ENCODE results near the gene BAIAP3. TPM values are rescaled to one million over a fixed set of nuclear protein-coding genes. Genes with fewer than 3 reads are reported as not detected.

Gene BAIAP3
- total RNA-seq, 1 experiment from 2014 or later, result 6.8 TPM

- Mint-ChIP-seq H3K9me3 (no peaks in the 10 kb centered on the region), H3K4me3 (no peak overlapping the region), H3K4me1 (no peaks in the 10 kb centered on the region), H3K36me3 (ENCODE audit: insufficient read depth in 1 of 3, low read depth in 3 of 3) (peaks cover 4 to 14% (median 12%) of the 10 kb centered on the region in 3 experiments; a peak in 5 of 7 replicates), H3K27me3 (ENCODE audit: low read depth) (no peaks in the 10 kb centered on the region), H3K27ac (no peak overlapping the region; a peak in 1 of 7 replicates)
- H3K18ac ChIP-seq (ENCODE audit: insufficient read length, low read depth, low read length), result no peak overlapping the region
- no peak overlapping the region for H2BK15ac ChIP-seq (ENCODE audit: low read depth, low read length)
- H4K8ac ChIP-seq (replicated peaks; ENCODE audit: insufficient read length, low read depth, low read length), result no peak overlapping the region
- H4K20me1 ChIP-seq (ENCODE audit: control insufficient read depth, insufficient read depth, insufficient read length), result no peaks in the 10 kb centered on the region
- no peak overlapping the region for H4K5ac ChIP-seq (ENCODE audit: insufficient read length, low read depth, low read length)
- no peak overlapping the region for H2BK5ac ChIP-seq (ENCODE audit: insufficient read length, low read length)
- no peaks in the 10 kb centered on the region for H3K9me3 ChIP-seq (ENCODE audit: control insufficient read depth, low read depth, low read length)
- no peak overlapping the region for H2AFZ ChIP-seq (ENCODE audit: low read length)
- no peak for DNase-seq
- H3K27ac ChIP-seq (ENCODE audit: insufficient read length, low read depth, low read length), result no peak overlapping the region
- H3K4me2 ChIP-seq (ENCODE audit: insufficient read depth, insufficient read length, low read length), result no peak overlapping the region
- H3K56ac ChIP-seq (ENCODE audit: insufficient read length, low read depth, low read length), result no peak overlapping the region
- H3K79me2 ChIP-seq (ENCODE audit: insufficient read depth, low read length), result no peaks in the 10 kb centered on the region
- H4K91ac ChIP-seq (ENCODE audit: insufficient read length, low read depth, low read length), result no peak overlapping the region
- TF ChIP-seq CTCF (conservative IDR thresholded peaks at IDR 0.05), result no peak
- H3K4ac ChIP-seq (ENCODE audit: low read depth, low read length), result no peak overlapping the region
- H3K23me2 ChIP-seq (ENCODE audit: insufficient read length, low read depth, low read length, poor library complexity, severe bottlenecking), result no peaks in the 10 kb centered on the region
- no peak overlapping the region for H3K23ac ChIP-seq (ENCODE audit: insufficient read length, low read depth, low read length)
- WGBS (ENCODE audit: extremely low coverage, insufficient read length, low lambda C conversion rate), result no CpG with 5 or more reads among the region's 16 CpGs
- no peak overlapping the region for H3T11ph ChIP-seq (ENCODE audit: low read length)
- H3K27me3 ChIP-seq (ENCODE audit: insufficient read depth, low read length), result no peaks in the 10 kb centered on the region
- no peaks in the 10 kb centered on the region for H3K4me1 ChIP-seq (ENCODE audit: insufficient read depth, low read length)
- H3K14ac ChIP-seq (ENCODE audit: insufficient read depth, low read length), result no peak overlapping the region; the same call in 1 of the 2 replicates
- H2BK20ac ChIP-seq (ENCODE audit: low read depth, low read length, poor library complexity, severe bottlenecking), result no peak overlapping the region
- H2AK5ac ChIP-seq (ENCODE audit: insufficient read length, low read length), result no peak overlapping the region
- no peak overlapping the region for H2BK12ac ChIP-seq (ENCODE audit: insufficient read length, low read depth, low read length)
- H3K9ac ChIP-seq (ENCODE audit: extremely low read depth, insufficient read length, low read length), result no peak overlapping the region
- H2BK120ac ChIP-seq (ENCODE audit: low read depth, low read length, poor library complexity, severe bottlenecking), result no peak overlapping the region
- no peaks in the 10 kb centered on the region for H3K79me1 ChIP-seq (ENCODE audit: insufficient read depth, low read depth, low read length, poor library complexity, severe bottlenecking)
Observed at GRCh38 chr16:1387331-1387730, 53.9 kb downstream of the BAIAP3 start.

Data from H9 (cell line).